Sigmoid colon (tissue), 7 donors: ENCODE measurements around the gene SLITRK4. TPM values are rescaled to one million over a fixed set of nuclear protein-coding genes. Genes with fewer than 3 reads are reported as not detected.

Experiments used
- DNase-seq: peaks from one replicate; pipeline ENCODE4 v3.0.0-alpha.2; 2019
- H3K27ac ChIP-seq, 4 donors: fragments of 200-600 bp; sonication (generic); one replicate each; pipeline ENCODE4 v1.5.1; 2016 to 2019; ENCODE audit warnings: mild to moderate bottlenecking in 1 of 4
- H3K27me3 ChIP-seq, 3 donors: fragments of 200-600 bp; sonication (generic); one replicate each; pipeline ENCODE4 v1.5.1; 2019; ENCODE audit warnings: mild to moderate bottlenecking in 1 of 3
- H3K36me3 ChIP-seq, 4 donors: fragments of 200-600 bp; sonication (generic); one replicate each; pipeline ENCODE4 v1.5.1; 2016 to 2019
- H3K4me1 ChIP-seq, 4 donors: fragments of 200-600 bp; sonication (generic); one replicate each; pipeline ENCODE4 v1.5.1; 2017 to 2019
- H3K4me3 ChIP-seq, 4 donors: fragments of 200-600 bp; sonication (generic); one replicate each; pipeline ENCODE4 v1.5.1; 2017 to 2019; ENCODE audit warnings: mild to moderate bottlenecking in 2 of 4, moderate library complexity in 1 of 4
- H3K9me3 ChIP-seq, 4 donors: fragments of 200-600 bp in 3 of 4; sonication (generic) in 3 of 4; one replicate each; pipeline versions ENCODE4 v1.5.1 to v1.6.1; 2013 to 2019
- CTCF ChIP-seq, 4 experiments: fragments of 450-650 bp in 3 of 4; fragments of 200-600 bp in 1 of 4; IDR thresholded peaks; one replicate each; pipeline ENCODE4 v1.5.1; 2016 to 2019; ENCODE audit warnings: antibody characterized with exemption in 4 of 4, mild to moderate bottlenecking in 3 of 4, moderate library complexity in 2 of 4
- EP300 ChIP-seq, 4 donors: sonication (generic); formaldehyde crosslinking; IDR thresholded peaks; one replicate each; pipeline ENCODE4 v1.6.1; 2017; ENCODE audit warnings: antibody characterized with exemption in 4 of 4
- POLR2A ChIP-seq, 2 donors: fragments of 450-650 bp; IDR thresholded peaks; one replicate each; pipeline ENCODE4 v1.6.1; 2016; ENCODE audit warnings: antibody characterized with exemption in 2 of 2, mild to moderate bottlenecking in 2 of 2, moderate library complexity in 2 of 2
- POLR2AphosphoS5 ChIP-seq, 4 donors: sonication (generic); formaldehyde crosslinking; IDR thresholded peaks; one replicate each; pipeline ENCODE4 v1.6.1; 2017; ENCODE audit warnings: antibody characterized with exemption in 4 of 4
- WGBS, 2 donors: extraction: QIAGEN DNeasy Blood & Tissue Kit; methylation state at CpG; one replicate each; pipeline ENCODE4 v1.1.7; 2013; 5-methylcytosine and 5-hydroxymethylcytosine counted together
- intact Hi-C: fragments of 100-400 bp; cut with DNase I; formaldehyde crosslinking; loops from one replicate; pipeline ENCODE4 v1.15.1; 2023
- polyA plus RNA-seq, 3 donors: library from polyadenylated mRNA; stranded (reverse); fragments of 200-250 nt; gene quantifications; one replicate each; pipeline ENCODE4 v1.2.3, GENCODE V29; 2013
- total RNA-seq, 4 donors: library from RNA; depleted of rRNA; stranded (reverse); fragments of >200 nt; gene quantifications; one replicate each; pipeline ENCODE4 v1.1.0, GENCODE V29; 2016
- donor health status: healthy with polysubstance abuse.
- donor health status: Bipolar disorder and iron deficiency.
- donor health status: healthy.

SLITRK4 gene
- total and polyA plus RNA-seq, 7 donors, result 0.15 to 2.5 (median 1.3) TPM; not detected in 1

- no peaks in the 10 kb centered on the region for H3K4me1 ChIP-seq
- no peak for DNase-seq
- intact Hi-C loops, result no loop called here
- no peaks in the 10 kb centered on the region for H3K36me3 ChIP-seq
- TF ChIP-seq CTCF (IDR thresholded peaks at IDR 0.05) (no peak), EP300 (IDR thresholded peaks at IDR 0.05) (no peak), POLR2A (IDR thresholded peaks at IDR 0.05) (no peak), POLR2AphosphoS5 (IDR thresholded peaks at IDR 0.05) (no peak)
- no peak overlapping the region for H3K27ac ChIP-seq
- 92 to 100% methylated on average over 1 of the region's 1 CpG for WGBS, 2 donors
- H3K9me3 ChIP-seq, result no peaks in the 10 kb centered on the region
- no peaks in the 10 kb centered on the region for H3K27me3 ChIP-seq
- H3K4me3 ChIP-seq, result no peak overlapping the region
Observed at GRCh38 chrX:143601809-143602208, 34.1 kb downstream of the SLITRK4 start.

- Histone ChIP-seq H3K27me3 (no peaks in the 10 kb centered on the region), H3K36me3 (no peaks in the 10 kb centered on the region), H3K4me3 (no peak overlapping the region), H3K4me1 (no peaks in the 10 kb centered on the region), H3K27ac (no peak overlapping the region), H3K9me3 (no peaks in the 10 kb centered on the region)
- 81 to 90% methylated on average over 2 of the region's 2 CpGs for WGBS, 2 donors
- TF ChIP-seq CTCF (IDR thresholded peaks at IDR 0.05) (no peak), POLR2A (IDR thresholded peaks at IDR 0.05) (no peak), POLR2AphosphoS5 (IDR thresholded peaks at IDR 0.05) (no peak), EP300 (IDR thresholded peaks at IDR 0.05) (no peak)
- intact Hi-C loops, result no loop called here
- no peak for DNase-seq
Observed at GRCh38 chrX:143581240-143581639, 54.7 kb downstream of the SLITRK4 start.

- Histone ChIP-seq H3K36me3 (no peaks in the 10 kb centered on the region), H3K27me3 (no peaks in the 10 kb centered on the region), H3K4me3 (no peak overlapping the region), H3K9me3 (no peaks in the 10 kb centered on the region), H3K27ac (no peak overlapping the region), H3K4me1 (no peaks in the 10 kb centered on the region)
- intact Hi-C loops, result no loop called here
- 36 to 40% methylated on average over 2 of the region's 2 CpGs for WGBS, 2 donors
- no peak for DNase-seq
- TF ChIP-seq EP300 (IDR thresholded peaks at IDR 0.05) (no peak), POLR2A (IDR thresholded peaks at IDR 0.05) (no peak), CTCF (IDR thresholded peaks at IDR 0.05) (no peak), POLR2AphosphoS5 (IDR thresholded peaks at IDR 0.05) (no peak)
Observed at GRCh38 chrX:143580266-143580665, 55.6 kb downstream of the SLITRK4 start.

Other genes with a start within 250 kb of the SLITRK4 start
- gene SPANXN3, start 118.6 kb downstream of the SLITRK4 start, total RNA-seq, result not detected
- gene SPANXN3, start 118.6 kb downstream of the SLITRK4 start, polyA plus RNA-seq, result not detected
- gene SPANXN2, start 84.7 kb upstream of the SLITRK4 start, total RNA-seq, result not detected
- not detected for gene SPANXN2, start 84.7 kb upstream of the SLITRK4 start, polyA plus RNA-seq
- not detected for gene UBE2NL, start 248.0 kb upstream of the SLITRK4 start, total RNA-seq
- gene UBE2NL, start 248.0 kb upstream of the SLITRK4 start, polyA plus RNA-seq, result not detected